HG02610 (cell line): ENCODE data around the gene ASB16.
"Not testable (repeated sequence)": the region's sequence is repeated elsewhere in the genome, so short reads cannot be mapped to it uniquely, and the experiment has no call there.

Experiments used
- ATAC-seq: cut with Tn5 transposase; IDR thresholded peaks from one replicate; pipeline ENCODE4 v1.9.1; 2021; ENCODE audit warnings: mild to moderate bottlenecking, moderate library complexity; ENCODE audit not compliant: unreplicated experiment

Gene ASB16, protein sequence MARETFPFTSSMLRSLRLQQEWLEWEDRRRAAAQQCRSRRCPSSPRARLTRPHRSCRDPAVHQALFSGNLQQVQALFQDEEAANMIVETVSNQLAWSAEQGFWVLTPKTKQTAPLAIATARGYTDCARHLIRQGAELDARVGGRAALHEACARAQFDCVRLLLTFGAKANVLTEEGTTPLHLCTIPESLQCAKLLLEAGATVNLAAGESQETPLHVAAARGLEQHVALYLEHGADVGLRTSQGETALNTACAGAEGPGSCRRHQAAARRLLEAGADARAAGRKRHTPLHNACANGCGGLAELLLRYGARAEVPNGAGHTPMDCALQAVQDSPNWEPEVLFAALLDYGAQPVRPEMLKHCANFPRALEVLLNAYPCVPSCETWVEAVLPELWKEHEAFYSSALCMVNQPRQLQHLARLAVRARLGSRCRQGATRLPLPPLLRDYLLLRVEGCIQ

DNA sequence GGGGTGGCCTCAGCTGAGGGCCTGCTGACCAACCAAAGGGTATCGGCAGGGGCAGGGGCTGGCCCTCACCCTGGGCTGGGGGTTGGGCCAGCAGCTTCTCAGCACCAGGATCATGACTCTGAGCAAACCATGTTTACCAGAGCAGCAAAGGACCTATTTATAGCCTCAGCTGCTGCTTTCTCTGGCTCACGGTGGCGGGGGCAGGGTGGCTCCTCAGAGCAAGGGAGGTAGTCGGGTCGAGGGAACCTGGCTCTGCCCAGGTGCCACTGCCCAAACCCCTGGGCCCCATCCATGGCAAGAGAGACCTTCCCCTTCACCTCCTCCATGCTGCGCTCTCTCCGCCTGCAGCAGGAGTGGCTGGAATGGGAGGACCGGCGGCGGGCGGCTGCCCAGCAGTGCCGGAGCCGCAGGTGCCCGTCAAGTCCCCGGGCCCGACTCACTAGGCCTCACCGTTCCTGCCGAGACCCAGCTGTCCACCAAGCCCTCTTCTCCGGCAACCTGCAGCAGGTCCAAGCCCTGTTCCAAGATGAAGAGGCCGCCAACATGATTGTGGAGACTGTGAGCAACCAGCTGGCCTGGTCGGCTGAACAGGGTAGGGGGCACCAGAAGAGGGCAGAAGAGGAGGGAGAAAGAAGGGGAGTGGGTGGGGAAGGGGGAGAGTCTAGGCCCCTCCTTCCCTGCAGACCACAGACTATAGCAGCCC is at the start of gene ASB16:
Gene ASB16 (plus strand): TSS at position 206 of the 703 bp plus-strand sequence. CDS start 86 bp downstream, at position 292.
- no peak for ATAC-seq

DNA sequence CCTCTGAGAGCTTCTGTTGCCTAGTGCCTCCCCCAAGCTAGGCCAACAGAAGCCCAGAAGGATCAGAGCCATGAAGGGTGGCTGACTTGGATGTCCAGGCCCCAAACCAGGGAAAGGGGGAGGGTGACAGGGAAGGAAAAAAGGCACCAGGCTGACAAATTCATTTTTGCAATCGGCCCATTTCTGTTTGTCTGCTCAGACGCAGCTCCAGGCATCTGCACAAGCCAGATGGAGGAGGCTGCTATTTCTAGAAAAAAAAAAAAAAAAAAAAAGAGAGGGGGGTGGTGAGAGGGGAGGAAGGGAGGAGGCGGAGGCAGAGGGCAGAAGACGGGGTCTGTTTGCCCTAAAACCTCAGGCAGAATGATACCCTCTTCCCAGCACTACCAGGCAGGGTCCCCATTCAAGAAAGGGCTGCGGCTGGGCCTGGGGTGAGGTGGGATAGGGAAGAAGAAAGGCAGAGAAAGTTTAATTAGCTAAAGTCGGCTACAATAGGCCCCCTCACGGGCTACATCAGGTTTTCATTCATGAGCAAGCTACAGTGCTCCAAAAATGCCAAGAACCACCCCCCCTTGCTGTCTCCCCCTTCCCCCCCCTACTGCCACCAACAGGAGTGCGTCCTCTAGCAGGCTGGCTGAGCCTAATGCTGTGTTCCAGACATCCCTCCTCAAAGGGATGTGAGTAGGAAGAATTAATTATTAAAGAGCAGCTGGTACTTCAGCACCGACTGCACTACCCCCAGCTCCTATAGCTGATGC is 49.5 kb upstream of the ASB16 start:
- no peak for ATAC-seq

DNA sequence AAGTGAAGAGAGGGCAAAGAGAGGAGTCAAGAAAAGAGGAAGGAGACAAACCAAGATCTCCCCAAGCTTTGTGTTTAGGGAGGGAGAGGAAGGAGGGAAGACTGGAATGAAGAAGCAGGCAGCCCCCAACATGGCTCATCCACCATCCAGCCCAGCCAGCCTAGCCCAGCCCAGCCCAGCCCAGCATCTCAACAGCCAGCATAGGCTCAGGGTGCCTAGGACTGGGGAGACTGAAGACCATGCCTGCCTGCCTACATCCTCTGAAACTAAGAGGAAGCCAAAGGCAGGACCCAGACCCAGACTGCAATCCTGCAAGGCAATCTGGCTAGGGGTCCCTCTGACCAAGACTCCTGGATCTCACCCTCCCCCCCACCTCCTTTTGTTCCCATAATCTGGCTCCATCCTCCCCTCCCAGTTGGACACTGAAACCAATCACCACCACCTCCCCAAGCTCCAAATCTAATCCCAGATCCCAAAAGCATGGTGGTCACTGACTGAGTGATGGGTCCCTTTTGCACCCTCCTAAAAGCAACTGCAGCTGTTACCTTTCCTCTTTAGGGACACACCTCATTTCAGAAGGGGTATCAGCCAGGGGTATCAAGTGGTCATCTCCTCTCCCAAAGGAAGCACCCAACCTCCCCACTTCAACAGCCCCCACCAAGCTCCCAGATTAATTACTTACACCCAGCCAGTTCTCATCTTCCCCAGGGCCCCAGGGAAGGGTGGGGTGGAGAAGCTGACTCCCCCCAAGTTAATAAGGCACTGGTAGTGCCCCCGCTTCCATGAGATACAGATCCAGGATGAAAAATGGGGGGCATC is 48.3 kb upstream of the ASB16 start:
- no peak for ATAC-seq

DNA sequence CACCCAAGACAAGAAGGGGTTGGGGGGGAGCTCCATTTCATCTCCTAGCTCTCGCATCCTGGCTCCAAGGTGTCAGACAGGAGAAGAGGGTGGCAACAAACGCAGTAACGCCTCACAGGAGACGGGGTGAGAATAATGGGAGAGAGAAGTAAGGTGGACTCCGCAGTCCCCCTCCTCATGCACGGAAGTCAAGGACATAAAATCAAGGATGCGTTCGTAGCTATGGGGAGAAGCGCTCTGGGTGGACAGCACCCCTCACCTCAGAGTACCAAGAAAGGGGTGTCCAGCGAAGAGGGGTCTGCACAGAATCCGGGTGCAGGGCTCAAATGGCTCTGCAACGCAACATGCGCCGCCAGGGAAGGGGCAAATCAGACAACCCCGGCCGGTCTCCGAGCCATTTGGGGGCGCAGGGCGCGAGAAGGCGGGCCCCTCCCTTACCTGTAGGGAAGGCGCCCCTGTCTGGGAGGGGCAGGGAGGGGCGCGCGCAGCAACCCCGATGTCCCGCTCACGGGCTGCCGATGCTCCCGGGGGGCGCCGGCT is 47.6 kb upstream of the ASB16 start:
- ATAC-seq: no peak

DNA sequence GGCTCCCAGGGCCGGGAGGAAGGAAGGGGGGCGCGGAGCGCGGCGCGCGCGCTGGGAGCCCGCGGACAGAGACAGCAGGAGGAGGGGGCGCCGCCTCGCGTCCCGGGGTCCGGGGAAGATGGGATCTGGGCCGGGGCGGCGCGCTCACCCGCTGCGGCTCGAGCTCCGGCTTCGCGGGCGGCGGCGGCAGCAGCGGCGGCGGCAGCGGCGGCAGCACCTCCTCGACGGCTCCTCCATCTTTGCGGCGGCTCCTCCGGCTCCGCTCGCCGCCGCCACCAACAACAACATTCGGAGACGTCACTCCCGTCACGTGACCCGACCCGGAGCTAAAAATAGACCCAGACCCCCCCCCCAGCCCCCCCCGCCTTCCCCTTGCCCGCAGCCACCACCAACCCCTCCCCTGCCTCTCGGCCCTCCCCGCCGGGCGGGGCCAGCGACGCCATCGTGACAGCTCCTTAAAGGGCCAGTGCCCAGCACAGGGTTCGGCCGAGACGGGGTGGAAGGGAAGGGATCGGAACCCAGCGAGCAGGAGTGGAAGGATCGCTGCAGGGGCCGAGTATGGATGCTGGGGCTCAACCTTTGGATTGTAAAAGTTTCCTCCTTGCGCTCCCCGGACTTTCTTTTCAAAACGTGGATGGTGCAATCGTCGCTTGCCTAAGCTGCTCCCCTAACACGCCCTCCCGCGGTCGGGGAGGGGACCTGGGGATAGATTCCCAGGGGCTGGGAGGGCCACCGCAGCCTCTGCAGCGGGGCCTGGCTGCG is 47.0 kb upstream of the ASB16 start, which contains the start of gene HDAC5:
Gene HDAC5 (minus strand): TSS at position 286 of the 762 bp plus-strand sequence. CDS start 6,126 bp downstream, outside the sequence.
- peak; percentile 91 for ATAC-seq

DNA sequence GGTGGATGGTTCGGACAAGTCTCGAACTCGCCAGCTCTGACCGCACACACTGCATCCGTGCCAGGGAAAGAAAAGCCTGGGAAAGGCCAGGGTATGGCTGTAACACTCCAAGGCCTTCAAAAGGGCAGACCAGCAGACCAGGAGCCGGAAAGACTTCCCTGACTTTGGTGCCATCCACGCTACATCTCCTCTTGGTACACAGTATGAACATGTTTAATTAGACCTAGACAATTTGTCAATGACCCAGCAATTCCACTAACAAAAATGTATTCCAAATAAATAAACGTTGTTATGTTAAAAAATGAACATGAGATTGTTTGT is 46.4 kb upstream of the ASB16 start:
- ATAC-seq: no peak

DNA sequence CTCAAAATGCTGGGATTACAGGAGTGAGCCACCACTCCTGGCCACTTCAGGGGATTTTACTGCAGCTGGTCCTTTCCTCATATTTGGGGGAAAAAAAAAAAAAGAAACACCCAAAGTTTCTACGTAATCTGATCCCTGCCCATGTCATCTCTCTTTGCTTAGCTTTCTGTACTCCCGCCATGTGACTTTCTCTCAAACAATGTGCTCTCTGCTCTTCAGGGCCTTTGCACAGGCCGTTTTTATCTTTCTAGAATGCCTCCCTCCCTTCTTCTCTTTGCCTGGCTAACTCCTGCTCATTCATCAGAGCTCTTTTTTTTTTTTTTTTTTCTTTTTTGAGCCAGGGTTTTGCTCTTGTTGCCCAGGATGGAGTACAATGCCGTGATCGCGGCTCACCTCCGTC is 42.1 kb upstream of the ASB16 start:
- ATAC-seq: no peak

DNA sequence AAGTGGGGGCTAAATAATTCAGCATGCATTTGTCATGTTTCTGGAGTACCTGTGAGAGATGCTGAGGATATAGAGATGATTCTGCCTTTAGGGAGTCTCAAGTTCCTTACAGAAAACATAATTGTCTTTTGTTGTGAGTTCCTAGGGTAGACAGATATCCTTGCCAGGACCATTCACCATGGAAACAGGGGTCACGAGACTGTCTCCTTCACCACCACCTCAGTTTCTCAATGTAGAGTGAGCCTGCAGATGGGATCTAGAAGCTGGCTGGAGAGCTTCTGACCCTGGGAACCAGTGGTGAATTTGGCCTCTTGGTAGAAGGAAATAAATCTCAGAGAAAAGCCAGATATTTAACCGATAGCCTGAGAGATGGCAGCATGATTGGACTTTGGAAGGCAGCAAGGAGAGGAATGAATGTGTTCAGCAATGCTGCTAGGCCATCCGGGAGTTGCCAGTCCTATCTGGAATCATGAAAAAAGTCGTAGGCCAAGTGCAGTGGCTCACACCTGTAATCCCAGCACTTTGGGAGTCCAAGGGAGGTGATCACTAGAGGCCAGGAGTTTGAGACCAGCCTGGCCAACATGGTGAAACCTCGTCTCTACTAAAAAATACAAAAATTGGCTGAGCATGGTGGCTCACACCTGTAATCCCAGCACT is 39.7 kb upstream of the ASB16 start:
- no peak for ATAC-seq

DNA sequence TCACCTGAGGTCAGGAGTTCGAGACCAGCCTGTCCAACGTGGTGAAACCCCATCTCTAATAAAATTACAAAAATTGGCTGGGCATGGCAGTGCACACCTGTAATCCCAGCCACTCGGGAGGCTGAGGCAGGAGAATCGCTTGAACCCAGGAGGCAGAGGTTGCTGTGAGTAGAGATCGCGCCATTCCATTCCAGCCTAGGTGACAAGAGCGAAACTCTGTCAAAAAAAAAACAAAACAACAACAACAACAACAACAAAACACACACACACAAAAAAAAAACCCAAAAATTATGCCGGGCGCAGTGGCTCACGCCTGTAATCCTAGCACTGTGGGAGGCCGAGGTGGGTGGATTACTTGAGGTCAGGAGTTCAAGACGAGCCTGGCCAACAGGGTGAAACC is 39.1 kb upstream of the ASB16 start:
- not testable (repeated sequence) for ATAC-seq

DNA sequence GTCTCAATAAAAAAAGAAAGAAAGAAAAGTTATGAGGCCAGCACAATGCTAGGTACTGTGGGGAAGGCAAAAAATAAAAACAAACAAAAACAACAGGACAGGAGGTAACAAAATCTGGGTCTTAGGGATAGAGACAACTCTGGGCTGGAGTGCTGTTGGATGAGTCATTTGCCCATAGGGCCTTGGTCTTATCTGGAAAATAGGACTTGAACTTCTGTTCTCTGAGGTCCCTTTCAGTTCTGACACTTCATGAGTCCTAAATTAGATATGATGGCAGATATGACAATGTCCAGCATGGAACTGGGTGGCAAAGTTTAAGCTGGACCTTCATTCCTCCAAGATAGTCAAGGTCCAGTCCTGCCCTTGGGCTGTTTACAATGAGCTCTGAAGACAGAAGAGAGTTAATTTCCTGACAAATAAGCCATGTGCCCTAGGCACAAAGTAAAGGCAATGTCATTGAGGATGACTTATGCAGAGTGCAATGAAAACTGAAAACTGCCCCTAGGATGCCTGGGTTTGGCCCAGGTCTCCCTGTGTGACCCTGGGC is 38.2 kb upstream of the ASB16 start:
- no peak for ATAC-seq

- no peak for ATAC-seq
These were observed 36.5 kb upstream of the ASB16 start for GRCh38 chr17:44133918-44134476.

DNA sequence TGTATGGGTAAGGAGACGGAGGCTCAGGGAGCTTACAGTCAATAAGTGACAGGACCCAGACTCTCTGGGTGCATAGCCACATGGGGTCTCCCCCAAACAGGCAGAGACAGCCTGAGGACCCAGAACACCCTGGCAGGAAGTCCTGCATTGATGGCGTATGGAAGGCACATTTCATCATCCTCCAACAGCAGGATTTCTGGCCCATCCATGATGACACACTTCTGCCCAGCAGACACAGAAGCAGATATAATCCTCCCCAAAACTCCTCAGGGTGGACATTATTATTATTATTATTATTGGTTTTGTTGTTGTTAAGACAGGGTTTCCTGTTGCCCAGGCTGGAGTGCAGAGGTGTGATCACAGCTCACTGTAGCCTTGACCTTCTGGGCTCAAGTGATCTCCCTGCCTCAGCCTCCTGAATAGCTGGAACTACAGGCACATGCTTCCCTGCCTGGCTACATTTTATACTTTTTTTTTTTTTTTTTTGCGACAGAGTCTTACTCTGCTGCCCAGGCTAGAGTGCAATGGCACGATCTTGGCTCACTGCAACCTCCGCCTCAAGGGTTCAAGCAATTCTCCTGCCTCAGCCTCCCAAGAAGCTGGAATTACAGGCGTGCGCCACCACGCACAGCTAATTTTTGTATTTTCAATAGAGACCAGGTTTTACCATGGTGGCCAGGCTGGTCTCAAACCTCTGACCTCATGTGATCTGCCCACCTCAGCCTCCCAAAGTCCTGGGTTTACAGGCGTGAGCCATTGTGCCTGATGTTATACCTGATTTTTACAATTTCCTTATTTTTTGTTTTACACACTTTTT is 35.5 kb upstream of the ASB16 start:
- no peak for ATAC-seq

DNA sequence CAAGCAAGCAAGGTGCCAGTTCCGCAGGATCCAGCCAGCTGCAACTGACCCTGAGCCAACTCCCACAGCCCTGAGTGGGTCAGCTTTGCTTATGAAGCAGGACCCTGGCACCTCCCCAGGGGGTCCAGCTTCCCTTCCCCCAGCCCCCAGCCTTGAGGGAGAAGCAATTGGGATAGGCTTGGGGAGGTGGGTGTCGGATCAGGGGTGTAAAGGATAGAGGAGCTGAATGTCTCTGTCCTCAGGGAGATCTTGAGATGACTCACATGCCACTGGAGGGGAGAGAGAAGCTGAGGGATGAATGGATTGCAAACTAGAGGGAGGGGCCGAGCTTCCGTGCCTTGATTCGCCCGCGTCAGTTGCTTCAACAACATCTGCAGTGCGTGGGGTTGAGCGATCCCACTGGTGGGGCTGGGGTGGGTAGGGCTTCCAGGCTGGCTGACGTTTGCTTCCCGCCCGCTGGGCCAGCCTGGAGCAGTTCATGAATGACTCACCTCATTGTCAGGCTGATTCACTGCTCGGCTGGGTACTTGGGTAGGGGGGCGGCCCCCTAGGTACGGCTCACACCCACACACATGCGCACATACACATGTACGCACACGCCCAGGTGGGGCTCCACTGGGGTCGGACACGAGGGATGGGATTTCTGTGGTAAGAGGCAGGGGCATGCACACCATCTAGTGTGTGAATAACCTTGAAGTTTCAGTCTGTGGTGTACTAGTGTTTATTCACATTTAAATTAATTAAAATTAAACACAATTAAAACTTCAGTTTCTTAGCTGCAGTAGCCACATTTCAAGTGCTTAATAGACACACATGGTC is 32.4 kb upstream of the ASB16 start:
- no peak for ATAC-seq

- not testable (repeated sequence) for ATAC-seq
These were observed 26.6 kb upstream of the ASB16 start for GRCh38 chr17:44143921-44144320.

DNA sequence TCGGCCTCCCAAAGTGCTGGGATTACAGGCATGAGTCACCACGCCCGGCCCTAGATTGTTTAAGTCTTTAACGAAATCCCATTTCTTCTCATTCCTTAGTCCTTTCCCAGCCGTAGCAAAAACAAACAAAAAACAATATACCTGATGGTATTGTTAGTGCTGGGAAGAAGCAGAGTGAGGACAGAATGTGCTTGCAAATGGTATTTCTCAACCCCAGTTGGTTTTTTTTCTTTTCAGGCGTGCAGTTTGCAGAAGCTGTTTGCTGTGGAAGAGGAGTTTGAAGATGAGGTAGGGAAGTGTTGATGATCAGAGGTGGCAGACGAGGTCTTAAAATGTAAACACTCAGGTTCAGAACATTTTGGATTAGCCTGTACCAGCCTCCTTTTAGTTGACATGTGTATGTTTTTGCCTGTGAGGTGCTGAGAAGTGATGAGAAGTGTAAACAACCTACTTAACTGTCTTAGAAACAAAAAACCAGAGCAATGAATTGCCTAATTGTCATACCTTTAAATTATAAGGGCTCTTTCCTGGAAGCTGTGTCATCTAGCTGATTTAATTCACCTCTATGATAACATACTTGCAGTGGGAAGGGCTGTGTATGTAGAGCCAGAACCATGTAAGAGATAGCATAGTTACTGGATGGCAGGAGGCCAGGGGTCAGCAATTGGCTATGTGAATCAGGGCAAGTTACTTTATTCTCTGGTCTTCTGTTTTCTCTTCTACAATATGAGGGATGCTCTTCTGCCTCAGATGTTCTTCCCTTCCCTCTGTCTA is 25.4 kb upstream of the ASB16 start:
- no peak for ATAC-seq
